Kidney epithelial cell (primary cell): ENCODE data around the gene TPCN2. TPM values are rescaled to one million over a fixed set of nuclear protein-coding genes. Genes with fewer than 3 reads are reported as not detected.

Experiments used
- DNase-seq: peaks from one replicate; pipeline ENCODE4 v3.0.0-alpha.2; 2010; ENCODE audit warnings: low read depth
- H3K27me3 ChIP-seq: 2 replicates; pipeline ENCODE4 v1.6.0; 2011; ENCODE audit warnings: low read length; ENCODE audit not compliant: control insufficient read depth, insufficient read depth
- H3K36me3 ChIP-seq: 2 replicates; pipeline ENCODE4 v1.5.1; 2011; ENCODE audit warnings: low read length; ENCODE audit not compliant: control insufficient read depth, insufficient read depth
- H3K4me3 ChIP-seq: 2 replicates; pipeline ENCODE4 v1.5.1; 2011; ENCODE audit warnings: low read depth, mild to moderate bottlenecking, control low read depth, low read length
- total RNA-seq: library from RNA; depleted of rRNA; stranded (reverse); fragments of >200 nt; gene quantifications from 2 replicates; pipeline ENCODE4 v1.2.3, GENCODE V29; 2015
- TF ChIP-seq, protein P1 (sequence below): IDR thresholded peaks from 2 replicates; pipeline ENCODE4 v1.5.1; 2011; ENCODE audit warnings: mild to moderate bottlenecking, moderate library complexity, low read length, control low read depth, inconsistent platforms; ENCODE audit not compliant: insufficient read depth, poor library complexity, severe bottlenecking

TPCN2 gene
- total RNA-seq, 1 donor from 2014 or later: 8.9 TPM

DNA sequence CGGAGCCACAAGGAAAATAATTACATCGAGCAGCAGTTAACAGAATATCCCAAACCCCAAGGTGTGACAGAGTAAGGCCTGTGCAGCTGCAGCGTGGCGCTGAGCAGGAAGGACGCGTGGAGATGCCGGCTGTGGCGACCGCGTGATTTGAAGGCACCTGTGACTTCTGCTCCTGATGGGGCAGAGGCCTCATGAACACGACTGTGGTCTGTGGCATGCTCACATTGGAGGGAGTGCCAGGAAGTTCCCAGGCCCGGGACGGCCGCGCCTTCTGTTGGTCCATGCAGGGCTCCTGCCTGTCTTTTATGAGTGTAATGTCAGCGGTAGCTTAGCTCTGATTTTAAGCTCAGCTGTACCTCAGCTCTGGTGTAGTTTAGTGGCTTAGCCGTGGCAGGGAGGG, 50.4 kb downstream of the TPCN2 start:
- no peak for DNase-seq
- Histone ChIP-seq H3K36me3 (no peaks in the 10 kb centered on the region), H3K27me3 (peaks cover 14% of the 10 kb centered on the region), H3K4me3 (no peak overlapping the region)
- TF ChIP-seq, protein P1, sequence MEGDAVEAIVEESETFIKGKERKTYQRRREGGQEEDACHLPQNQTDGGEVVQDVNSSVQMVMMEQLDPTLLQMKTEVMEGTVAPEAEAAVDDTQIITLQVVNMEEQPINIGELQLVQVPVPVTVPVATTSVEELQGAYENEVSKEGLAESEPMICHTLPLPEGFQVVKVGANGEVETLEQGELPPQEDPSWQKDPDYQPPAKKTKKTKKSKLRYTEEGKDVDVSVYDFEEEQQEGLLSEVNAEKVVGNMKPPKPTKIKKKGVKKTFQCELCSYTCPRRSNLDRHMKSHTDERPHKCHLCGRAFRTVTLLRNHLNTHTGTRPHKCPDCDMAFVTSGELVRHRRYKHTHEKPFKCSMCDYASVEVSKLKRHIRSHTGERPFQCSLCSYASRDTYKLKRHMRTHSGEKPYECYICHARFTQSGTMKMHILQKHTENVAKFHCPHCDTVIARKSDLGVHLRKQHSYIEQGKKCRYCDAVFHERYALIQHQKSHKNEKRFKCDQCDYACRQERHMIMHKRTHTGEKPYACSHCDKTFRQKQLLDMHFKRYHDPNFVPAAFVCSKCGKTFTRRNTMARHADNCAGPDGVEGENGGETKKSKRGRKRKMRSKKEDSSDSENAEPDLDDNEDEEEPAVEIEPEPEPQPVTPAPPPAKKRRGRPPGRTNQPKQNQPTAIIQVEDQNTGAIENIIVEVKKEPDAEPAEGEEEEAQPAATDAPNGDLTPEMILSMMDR: no peak

DNA sequence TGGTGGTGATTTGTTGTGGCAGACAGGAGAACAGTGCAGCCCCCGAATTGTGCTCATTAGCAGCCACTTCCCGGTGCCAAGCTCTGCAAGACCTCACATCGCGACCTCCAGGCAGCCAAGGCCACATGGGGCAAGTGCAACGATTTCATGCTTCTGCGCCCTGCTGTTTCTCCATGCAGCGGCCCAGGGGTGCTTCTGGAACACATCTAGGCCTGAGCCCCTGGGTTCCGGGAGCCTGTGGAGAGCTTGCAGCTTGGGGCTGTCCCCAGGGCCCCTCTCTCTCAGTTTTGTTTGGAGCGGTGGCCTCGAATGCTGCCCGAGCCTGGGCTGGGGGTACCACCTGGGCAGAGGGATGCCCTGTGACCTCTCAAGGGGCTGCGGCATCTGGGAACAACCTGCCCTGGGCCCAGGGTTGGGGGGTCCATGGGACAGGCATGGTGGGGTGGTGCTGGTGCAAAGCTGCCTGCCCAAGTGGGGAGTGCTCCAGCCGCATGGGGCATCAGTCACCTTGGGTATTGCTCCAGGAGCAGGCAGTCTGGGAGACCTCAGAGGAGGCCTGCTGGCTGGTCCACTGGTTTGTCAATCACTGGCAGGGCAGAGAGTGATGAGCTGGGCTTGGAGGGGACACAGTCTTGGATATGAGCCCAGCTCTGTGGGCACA, 51.9 kb downstream of the TPCN2 start:
- H3K4me3 ChIP-seq: no peak overlapping the region
- no peaks in the 10 kb centered on the region for H3K36me3 ChIP-seq
- peaks cover 11% of the 10 kb centered on the region for H3K27me3 ChIP-seq
- TF ChIP-seq, protein P1: no peak
- DNase-seq: no peak

DNA sequence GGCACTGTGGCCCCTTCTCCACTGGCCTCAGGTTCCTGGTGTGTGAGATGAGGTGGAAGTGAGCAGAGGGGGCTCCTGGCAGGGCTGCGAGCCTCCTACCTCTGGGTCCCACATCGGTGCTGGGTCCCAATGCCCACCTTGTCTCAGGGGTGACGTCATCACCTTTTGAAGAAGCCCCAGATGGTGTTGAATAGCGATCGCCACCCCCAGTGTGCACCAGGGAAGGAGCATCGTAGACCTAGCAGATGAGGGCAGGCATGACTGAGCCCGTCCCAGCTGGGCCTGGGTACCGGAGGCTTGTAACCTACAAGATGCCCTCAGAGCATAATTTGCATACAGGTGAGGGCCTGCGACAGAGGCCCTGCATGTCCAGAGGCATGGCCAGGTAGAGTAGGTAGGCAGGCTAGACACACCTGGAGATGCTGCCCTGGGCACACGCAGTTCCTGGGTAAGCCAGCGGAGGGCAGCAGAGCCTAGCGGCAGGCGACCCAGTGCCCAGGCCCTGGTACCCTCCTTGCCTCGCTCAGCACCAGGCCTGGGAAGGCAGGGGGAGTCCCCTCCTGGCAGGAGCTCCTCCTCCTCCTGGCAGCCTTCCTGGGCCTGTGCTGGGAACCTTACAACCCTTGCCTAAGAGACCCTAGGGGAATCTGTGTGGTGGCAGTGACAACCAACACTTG, 52.5 kb downstream of the TPCN2 start:
- Histone ChIP-seq H3K27me3 (peaks cover 11% of the 10 kb centered on the region), H3K36me3 (no peaks in the 10 kb centered on the region), H3K4me3 (no peak overlapping the region)
- TF ChIP-seq, protein P1: peak; percentile 99
- DNase-seq: no peak

DNA sequence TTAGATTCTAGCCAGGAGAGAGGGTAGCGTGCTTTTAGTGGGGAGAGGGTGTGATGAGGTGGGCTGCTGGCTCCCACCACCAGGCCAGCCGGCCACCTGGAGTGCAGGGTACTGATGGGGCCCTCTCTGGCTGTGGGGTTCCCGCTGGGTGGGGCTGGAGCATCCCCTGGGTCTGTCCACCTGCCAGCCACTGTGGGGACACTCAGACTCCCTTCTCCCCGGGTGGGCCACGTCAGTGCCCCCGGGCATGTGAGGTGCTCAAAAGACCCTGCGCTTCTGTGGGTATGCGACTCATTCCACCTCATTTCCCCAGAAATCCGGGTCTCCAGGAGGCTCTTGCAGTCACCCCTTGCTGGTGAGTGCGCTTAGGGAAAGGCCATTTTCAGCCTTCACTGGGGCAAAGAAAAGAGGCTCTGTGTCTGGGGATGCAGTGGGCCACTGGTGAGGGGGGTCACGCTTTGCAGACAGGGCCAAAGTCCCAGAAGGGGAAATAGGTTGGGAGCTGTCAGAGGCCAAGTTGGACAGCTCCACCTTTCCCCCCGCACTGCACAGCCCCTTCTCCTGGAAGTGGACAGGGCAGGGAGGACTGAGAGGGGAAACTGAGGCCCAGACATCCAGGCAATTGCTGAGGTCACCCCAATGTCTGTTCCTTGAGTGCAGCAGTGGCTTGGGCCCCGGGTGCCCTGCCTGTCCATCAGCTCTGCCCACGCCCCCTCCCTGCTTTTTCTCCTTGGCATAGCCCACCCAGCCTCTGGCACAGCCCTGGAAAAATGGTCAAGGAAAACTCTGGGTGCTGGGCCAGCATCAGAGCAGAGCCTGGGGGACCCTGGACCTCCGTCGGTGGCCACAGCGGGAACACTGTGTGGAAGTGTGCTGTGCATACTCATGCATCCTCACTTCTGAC, 53.3 kb downstream of the TPCN2 start:
- Histone ChIP-seq H3K4me3 (no peak overlapping the region), H3K27me3 (peaks cover 9% of the 10 kb centered on the region), H3K36me3 (no peaks in the 10 kb centered on the region)
- no peak for DNase-seq
- TF ChIP-seq, protein P1: no peak

DNA sequence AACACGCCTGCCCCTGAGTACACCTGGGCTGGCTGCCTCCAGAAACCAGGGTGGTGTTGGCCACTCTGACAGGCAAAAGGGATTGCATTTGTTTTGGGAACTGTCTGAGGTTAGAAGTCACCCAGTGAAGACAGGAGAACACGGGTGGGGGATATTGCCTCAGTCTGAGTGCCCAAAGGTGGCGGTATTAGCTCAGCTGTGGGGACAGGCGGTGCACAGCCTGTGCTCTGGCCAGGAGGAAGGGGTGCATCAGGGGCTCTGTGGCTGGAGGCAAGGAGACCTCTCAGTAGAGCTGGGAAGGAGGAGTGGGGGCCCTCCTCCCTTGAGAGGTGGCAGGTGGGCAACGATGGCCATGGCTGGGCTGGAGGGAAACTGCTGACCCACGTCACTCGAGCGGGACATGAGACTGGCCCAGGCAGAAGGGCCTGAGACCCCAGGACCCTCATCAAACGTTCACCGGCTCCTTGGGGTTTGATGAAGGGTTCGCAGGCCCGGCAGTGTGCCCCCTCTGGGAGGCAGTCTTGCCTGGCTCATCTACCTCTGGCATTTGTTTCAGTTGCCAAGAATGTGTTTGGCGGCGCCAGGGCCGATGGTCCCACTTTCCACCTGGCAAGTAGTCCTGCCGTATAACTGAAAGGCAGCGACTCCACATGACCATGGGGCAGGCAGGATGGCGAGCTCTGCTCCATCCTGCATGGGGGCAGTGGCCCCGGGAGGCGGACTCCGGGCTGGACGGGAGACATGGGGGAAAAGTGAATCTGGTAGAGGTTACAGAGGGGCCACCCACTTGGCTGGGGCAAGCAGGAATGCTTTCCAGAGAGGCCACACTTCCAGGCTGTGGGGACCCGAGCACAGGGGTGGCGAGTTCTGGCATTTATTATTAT, 54.2 kb downstream of the TPCN2 start:
- DNase-seq: no peak
- Histone ChIP-seq H3K27me3 (peaks cover 9% of the 10 kb centered on the region), H3K36me3 (no peaks in the 10 kb centered on the region), H3K4me3 (no peak overlapping the region)
- TF ChIP-seq, protein P1: no peak
